Activated naive CD4-positive, alpha-beta T cell (primary cell): ENCODE data around the gene ANKRD13D.
"Not testable (repeated sequence)": the region's sequence is repeated elsewhere in the genome, so short reads cannot be mapped to it uniquely, and the experiment has no call there.

Experiments
- DNase-seq, 4 experiments: peaks; one replicate each; lab custom pipeline; 2025; lab: John Stamatoyannopoulos, UW

ANKRD13D gene

GRCh38 chr11:67317205-67317887 lies 28.2 kb downstream of the ANKRD13D start:
- DNase-seq: peak; percentile 97 to 98 (median 98)

- no peak for DNase-seq
Measured at GRCh38 chr11:67317888-67318555, 28.9 kb downstream of the ANKRD13D start.

GRCh38 chr11:67318876-67319275 lies 29.8 kb downstream of the ANKRD13D start:
- DNase-seq: not testable (repeated sequence)

GRCh38 chr11:67320011-67320410 lies 30.9 kb downstream of the ANKRD13D start:
- DNase-seq: no peak

- DNase-seq: no peak
Measured at GRCh38 chr11:67320691-67321090, 31.6 kb downstream of the ANKRD13D start.

- DNase-seq: no peak
Measured at GRCh38 chr11:67321313-67321871, 32.3 kb downstream of the ANKRD13D start.

GRCh38 chr11:67322049-67322448 lies 32.9 kb downstream of the ANKRD13D start:
- no peak for DNase-seq

GRCh38 chr11:67323526-67323925 lies 34.4 kb downstream of the ANKRD13D start:
- DNase-seq: no peak

GRCh38 chr11:67332081-67332691 lies 43.1 kb downstream of the ANKRD13D start:
- DNase-seq: no peak

- DNase-seq: no peak
Measured at GRCh38 chr11:67337257-67337656, 48.2 kb downstream of the ANKRD13D start.

GRCh38 chr11:67344264-67344663 lies 55.2 kb downstream of the ANKRD13D start:
- DNase-seq: peak in 2 of 4 experiments; percentile 9 to 17

GRCh38 chr11:67345247-67345919 lies 56.3 kb downstream of the ANKRD13D start:
- DNase-seq: no peak

GRCh38 chr11:67345920-67346819 lies 57.1 kb downstream of the ANKRD13D start:
- no peak for DNase-seq

GRCh38 chr11:67347964-67348749 lies 59.1 kb downstream of the ANKRD13D start:
- no peak for DNase-seq

- no peak for DNase-seq
Measured at GRCh38 chr11:67349036-67349435, 59.9 kb downstream of the ANKRD13D start.

GRCh38 chr11:67349457-67349856 lies 60.4 kb downstream of the ANKRD13D start:
- DNase-seq: no peak

- no peak for DNase-seq
Measured at GRCh38 chr11:67349928-67350465, 60.9 kb downstream of the ANKRD13D start.

- DNase-seq: peak in 3 of 4 experiments; percentile 34 to 47 (median 42)
Measured at GRCh38 chr11:67351275-67352005, 62.3 kb downstream of the ANKRD13D start.
